NB4 (cell line): Measurements from ENCODE around the gene COG7.

Experiments
- CTCF ChIP-seq: IDR thresholded peaks from one replicate; pipeline ENCODE4 v1.5.1; 2012; ENCODE audit warnings: low read depth, low read length
- MAX ChIP-seq: IDR thresholded peaks from 2 replicates; pipeline ENCODE4 v1.6.1; 2011; ENCODE audit warnings: low read depth, low read length
- POLR2A ChIP-seq: IDR thresholded peaks from 2 replicates; pipeline ENCODE4 v1.6.1; 2011; ENCODE audit warnings: mild to moderate bottlenecking; ENCODE audit not compliant: insufficient read length; ENCODE audit errors: extremely low read depth

GRCh38 chr16:23383881-23384280, 69.1 kb downstream of the COG7 start:
- TF ChIP-seq CTCF = no peak
- TF ChIP-seq POLR2A = no peak
- no peak for TF ChIP-seq MAX
